Activated T-cell treated with anti-CD3 and anti-CD28 coated beads for 4 hours (primary cell): ENCODE measurements around the gene PRR22.
"Not testable (repeated sequence)": the region's sequence is repeated elsewhere in the genome, so short reads cannot be mapped to it uniquely, and the experiment has no call there.

ENCODE experiments used
- DNase-seq: peaks from one replicate; pipeline ENCODE4 v3.0.0-alpha.2; 2020

The PRR22 gene

DNA sequence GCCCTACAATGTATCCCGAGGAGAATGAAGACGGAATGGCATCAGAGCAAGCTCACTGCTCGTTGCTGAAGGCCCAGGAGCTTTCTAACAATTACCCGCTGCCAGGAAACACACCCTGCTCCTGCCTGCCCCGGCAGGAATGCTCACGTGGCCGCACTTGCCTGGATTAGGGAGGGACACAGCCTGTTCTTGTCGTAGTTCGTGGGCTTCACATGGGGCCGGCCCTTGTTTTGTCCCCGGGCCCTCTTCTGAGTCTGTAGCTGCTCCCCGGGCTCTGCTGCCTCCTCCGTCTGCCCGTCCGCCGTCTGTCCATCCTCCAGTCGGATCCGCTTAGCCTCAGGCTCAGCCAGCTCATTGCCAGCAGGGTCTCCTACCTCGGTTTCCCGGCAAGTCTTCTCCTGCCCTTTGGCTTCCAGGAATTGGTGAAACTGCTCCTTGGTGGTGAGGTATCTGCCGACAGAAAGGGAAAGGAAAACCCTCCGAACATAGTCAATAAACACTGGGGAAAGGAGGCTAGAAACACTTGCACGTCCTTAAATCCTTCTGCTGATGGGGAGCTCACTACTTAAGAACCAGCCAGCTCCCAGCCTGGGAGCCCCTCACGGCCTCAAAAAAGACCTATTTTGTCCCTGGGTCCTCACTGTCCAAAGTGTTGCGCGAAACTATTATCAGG lies 5.5 kb upstream of the PRR22 start:
- no peak for DNase-seq

- DNase-seq = no peak
Observed at GRCh38 chr19:5789351-5789761, 4.8 kb upstream of the PRR22 start.

GRCh38 chr19:5788422-5788821 lies 3.9 kb upstream of the PRR22 start:
- no peak for DNase-seq

DNA sequence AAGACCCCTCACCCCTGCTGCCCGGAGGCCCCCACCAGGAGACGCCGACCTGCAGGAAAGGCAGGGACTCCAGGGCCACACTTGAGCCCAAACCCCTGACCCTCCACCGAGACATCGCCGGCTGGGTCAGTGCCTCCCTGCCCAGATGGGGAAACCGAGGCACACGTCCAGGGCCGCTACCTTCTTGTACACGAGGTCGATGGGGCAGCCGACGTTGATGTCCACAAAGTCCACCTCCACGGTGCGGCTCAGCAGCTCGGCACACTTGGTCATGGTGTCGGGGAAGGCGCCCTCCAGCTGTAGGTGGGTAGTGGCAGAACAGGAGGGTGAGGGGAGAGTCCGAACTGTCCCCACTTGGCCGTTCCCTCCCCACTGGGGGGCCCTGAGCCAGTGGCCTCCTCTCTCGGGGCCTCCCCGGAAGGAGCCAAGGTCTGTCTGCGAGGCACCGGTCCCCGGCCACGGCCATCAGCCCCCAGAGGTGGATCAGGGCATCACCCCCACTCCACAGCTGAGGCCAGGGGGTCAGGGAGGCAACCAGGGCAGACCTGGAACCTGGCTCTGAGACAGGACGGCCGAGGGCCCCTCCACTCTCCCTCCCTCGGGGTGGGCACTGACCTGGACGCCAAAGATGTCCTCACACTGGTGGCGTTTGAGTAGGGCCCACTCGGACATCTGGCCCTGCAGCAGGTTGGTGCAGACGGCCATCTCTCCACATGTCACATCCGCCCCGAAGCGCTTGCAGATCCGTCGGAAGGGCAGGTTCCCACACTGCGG lies 3.0 kb upstream of the PRR22 start:
- no peak for DNase-seq

- no peak for DNase-seq
Observed at GRCh38 chr19:5786593-5787408, 2.3 kb upstream of the PRR22 start.

GRCh38 chr19:5785423-5785822 lies 877 bp upstream of the PRR22 start:
- no peak for DNase-seq

DNA sequence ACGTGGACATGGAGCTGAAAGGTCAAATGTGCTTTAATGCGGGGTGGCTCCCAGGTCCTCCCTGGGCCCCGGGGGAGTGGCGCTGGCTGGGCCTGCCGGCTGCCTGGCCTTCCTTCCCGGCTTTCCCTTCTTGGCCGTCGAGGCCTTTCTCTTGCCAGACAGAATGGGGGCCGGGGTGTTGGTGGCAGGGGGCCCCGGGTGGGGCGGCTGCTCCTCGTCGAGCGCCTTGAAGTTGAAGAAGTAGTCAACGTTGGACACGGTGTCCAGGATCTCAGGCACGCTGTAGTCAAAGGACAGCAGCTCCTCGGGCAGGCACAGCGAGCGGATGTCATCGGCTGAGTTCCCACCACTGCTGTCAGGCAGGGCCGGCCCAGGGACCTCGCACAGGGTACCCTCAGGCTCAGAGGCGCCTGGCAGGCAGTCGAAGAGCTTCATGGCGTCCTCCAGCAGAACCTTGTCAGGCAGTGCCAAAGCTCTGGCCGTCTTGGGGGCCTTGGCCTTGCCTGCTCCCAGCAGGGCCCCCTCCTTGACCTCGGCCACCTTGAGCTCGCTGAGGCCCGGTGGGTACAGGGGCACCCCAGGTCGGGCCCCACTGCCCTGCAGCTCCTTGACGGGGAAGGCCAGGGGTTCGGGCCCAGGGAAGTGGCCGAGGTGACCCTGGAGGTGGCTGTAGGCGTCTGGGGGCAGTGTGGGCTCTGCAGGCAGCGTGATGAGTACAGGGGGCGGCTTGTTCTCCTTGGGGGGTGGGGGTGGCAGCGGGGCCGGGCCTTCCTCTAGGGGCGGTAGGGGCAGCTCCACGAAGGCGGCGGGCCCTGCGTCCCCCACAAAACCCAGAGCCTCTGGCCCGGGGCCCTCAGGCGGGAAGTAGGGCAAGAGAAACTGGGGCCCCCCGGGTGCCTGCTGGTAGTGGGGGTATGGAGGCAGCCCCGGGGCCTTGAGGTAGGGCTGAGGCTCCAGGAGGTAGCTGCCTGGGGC lies 1.3 kb downstream of the PRR22 start:
- DNase-seq = no peak

DNA sequence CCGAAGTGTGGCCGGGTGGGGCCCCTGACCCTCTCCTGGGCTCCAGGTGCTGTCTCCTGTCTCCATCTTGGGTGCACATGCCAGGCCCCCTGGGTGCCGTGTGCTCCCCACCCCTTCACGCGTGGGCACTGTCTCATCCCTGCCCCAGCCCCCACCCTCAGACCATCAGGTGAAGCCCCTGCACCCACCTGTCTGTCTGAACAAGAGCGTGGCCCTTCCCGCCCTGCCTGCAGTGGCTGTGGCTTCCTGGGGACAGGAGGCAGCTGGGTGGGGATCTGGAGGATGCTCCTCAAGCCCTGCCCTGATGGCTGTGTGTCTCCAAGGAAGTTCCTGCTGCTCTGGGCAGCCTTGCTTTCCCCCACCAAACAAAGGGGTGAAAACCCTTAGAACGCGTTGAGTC lies 2.2 kb downstream of the PRR22 start:
- DNase-seq = no peak

DNA sequence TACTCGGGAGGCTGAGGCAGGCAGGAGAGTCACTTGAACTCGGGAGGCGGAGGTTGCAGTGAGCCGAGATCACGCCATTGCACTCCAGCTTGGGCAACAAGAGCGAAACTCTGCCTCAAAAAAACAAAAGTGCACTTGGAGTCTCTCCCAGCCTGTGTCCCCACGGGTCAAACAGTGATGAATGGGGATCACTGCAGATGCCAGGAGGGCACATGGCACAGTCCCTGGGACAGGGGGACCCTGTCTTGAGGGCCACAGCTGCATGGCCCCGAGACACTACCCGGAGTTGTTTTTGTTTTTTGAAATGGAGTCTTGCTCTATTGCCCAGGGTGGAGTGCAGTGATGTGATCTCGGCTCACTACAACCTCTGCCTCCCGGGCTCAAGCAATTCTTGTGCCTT lies 3.6 kb downstream of the PRR22 start:
- DNase-seq = not testable (repeated sequence)

DNA sequence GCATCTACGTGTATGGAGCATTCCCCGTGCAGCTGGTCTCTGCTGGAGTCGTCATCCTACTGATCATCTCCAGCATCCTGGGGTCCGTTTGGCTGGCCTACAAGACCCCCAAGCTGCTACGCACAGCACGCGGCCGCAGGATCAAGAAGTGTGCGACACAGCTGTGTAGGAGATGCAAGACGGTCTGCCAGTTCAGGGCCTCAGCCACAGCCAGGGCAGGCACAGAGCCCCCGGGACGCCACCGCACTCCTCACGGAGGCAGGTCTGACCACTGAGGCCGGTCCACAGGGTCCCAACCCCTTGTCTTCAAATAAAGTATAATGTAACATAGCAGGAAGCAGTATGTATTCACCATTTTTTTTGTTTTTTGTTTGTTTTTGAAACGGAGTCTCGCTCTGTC lies 6.1 kb downstream of the PRR22 start:
- no peak for DNase-seq

DNA sequence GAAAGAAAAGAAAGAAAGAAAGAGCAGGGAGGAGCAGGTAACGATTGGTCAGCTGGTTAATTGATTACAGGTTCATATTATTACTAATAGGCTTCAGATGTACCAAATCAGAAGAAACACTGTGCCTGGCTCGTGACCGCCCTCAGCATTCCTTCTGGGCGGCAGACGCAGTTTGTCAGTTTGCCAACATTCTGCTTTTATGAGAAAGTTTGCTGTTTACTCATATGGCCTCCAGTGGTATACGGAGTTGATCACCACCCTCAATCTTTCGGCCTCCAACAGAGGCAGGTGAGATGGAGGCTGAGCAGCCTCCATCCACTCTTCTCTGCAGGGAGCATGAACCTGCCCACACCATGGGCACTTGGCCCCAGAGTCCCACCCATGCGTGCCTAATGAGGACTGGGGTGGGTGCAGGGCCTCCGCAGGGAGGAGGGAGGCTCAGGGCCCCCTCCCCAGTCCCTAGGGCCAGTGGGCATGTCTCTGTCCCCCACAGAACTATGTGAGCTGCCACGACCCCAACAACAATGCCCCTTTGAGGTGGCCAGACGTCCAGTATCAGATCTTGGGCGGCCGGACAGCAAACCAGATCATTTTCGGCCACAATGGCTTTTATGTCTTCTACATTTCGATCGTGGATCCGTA lies 8.8 kb downstream of the PRR22 start:
- no peak for DNase-seq

DNA sequence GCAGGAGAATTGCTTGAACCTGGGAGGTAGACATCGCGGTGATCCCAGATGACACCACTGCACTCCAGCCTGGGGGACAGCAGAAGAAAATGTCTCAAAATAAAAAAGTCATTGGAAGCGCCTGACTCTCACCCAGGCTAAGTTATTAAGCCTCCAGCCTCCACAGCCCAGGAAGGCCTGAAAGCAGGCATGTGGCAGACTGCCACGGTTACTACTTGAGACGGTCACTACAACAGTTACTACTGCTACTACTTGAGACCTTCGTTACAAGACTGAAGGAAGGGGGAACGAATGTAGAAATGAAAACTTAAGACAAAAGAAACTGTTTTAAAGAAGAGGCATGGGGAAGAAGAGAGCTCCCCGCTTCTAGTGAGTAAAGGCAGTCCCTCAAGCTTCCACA lies 9.6 kb downstream of the PRR22 start:
- DNase-seq = no peak

DNA sequence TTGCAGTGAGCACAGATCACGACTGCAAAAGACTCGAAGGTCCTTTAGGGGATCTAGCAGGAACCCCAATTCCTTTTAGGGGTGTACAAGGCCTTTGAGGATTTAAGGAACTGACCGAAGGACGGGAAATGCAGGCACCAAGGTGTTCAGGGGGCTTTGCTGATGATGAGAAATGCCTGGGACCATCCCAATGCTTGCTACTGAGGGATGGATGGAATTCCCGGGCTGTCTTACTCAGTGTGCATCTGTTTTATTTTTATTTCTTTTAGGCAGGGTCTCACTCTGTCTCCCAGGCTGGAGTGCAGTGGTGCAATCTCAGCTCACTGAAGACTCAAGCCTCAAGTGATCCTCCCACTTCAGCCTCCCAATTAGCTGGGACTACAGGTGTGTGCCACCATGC lies 11.3 kb downstream of the PRR22 start:
- DNase-seq = no peak

DNA sequence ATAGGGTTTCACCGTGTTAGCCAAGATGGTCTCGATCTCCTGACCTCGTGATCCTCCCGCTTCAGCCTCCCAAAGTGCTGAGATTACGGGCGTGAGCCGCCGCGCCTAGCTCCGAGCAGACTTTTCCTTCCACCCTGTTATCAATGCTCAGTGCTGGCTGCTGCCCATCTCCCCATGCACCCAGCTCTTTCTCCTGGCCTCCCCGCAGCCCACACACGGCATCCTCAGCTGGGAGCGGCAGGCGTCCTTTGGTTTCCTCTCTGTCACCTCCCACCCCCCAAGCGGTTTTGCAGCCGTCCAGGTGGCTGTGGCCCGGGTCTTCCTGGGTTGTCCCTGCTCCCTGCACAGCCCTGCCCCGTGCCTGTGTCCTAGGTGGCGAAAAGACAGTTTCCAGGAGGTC lies 12.1 kb downstream of the PRR22 start:
- DNase-seq = no peak

DNA sequence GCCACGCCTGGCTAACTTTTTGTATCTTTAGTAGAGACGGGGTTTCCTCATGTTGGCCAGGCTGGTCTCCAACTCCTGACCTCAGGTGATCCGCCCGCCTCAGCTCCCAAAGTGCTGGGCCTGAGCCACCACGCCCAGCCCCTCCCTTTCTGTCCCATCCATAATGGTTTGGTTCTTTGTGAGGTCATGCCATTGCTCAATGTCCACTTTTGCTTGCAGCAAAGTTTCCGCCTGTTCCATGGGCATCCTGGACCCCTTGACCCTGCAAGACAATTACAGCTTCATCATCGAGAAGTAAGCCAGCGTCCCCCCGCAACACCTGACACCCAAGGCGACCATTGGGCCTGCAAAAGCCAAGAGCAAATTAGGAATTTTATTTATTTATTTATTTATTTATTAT lies 16.6 kb downstream of the PRR22 start:
- DNase-seq = no peak

- no peak for DNase-seq
Observed at GRCh38 chr19:5765220-5765619, 19.3 kb downstream of the PRR22 start.

DNA sequence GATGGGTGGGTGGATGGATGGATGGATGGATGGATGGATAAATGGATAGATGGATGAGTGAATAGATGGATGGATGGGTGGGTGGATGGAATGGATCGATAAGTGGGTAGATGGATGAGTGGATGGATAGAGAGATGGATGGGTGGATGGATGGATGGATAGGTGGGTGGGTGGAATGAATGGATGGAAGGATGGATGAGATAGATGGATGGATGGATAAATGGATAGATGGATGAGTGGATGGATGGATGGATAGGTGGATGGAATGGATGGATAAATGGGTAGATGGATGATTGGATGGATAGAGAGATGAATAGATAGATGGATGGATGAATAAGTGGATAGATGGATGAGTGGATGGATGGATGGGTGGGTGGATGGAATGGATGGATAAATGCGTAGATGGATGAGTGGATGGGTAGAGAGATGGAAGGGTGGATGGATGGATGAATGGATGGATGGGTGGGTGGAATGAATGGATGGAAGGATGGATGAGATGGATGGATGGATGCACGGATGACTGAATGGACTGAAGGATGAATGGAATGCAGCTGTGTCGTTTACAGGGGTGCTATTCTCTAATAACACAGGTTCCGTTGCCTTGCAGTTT lies 21.8 kb downstream of the PRR22 start:
- DNase-seq = no peak

DNA sequence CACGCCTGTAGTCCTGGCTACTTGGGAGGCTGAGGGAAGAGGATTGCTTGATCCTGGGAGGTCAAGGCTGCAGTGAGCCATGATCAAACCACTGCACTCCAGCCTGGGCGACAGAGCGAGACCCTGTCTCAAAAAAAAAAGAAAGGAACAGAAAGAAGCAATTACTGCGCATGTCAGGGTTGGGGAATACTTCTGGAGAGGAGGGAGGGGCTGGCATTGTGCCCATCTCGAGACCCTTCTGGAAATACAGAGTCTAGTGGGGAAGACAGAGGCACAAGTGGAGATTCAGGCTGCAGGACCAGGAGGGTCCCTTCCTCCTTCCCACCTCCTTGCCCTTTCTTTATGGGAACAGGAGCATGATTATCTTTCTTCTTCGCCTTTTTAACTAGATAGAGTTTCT lies 30.8 kb downstream of the PRR22 start:
- DNase-seq = no peak

- DNase-seq = no peak
Observed at GRCh38 chr19:5751709-5752108, 32.8 kb downstream of the PRR22 start.

GRCh38 chr19:5749505-5749904 lies 35.0 kb downstream of the PRR22 start:
- DNase-seq = no peak

- DNase-seq = not testable (repeated sequence)
Observed at GRCh38 chr19:5748920-5749319, 35.6 kb downstream of the PRR22 start.

- DNase-seq = not testable (repeated sequence)
Observed at GRCh38 chr19:5744999-5745398, 39.5 kb downstream of the PRR22 start.
